Esophagus (tissue), 2 donors: Measurements from ENCODE around the gene CAPS2. TPM values are rescaled to one million over a fixed set of nuclear protein-coding genes. Genes with fewer than 3 reads are reported as not detected.
"Not testable (repeated sequence)": the region's sequence is repeated elsewhere in the genome, so short reads cannot be mapped to it uniquely, and the experiment has no call there.

Experiments
- H3K27ac ChIP-seq, 2 donors: one replicate each; pipeline ENCODE4 v1.5.1; 2013; ENCODE audit warnings: low read depth in 2 of 2, mild to moderate bottlenecking in 2 of 2, inconsistent platforms in 1 of 2, low read length in 1 of 2, moderate library complexity in 1 of 2
- H3K27me3 ChIP-seq, 2 donors: one replicate each; pipeline ENCODE4 v1.6.1; 2013; ENCODE audit warnings: low read length in 2 of 2, control low read depth in 1 of 2, mild to moderate bottlenecking in 1 of 2; ENCODE audit not compliant: insufficient read depth in 2 of 2, control insufficient read depth in 1 of 2
- H3K36me3 ChIP-seq, 2 donors: one replicate each; pipeline ENCODE4 v1.6.1; 2013; ENCODE audit warnings: low read length in 1 of 2; ENCODE audit not compliant: control insufficient read depth in 2 of 2, insufficient read depth in 2 of 2
- H3K4me1 ChIP-seq, 2 donors: one replicate each; pipeline ENCODE4 v1.6.1; 2013; ENCODE audit warnings: low read length in 1 of 2; ENCODE audit not compliant: control insufficient read depth in 2 of 2, insufficient read depth in 2 of 2
- H3K4me3 ChIP-seq, 2 donors: one replicate each; pipeline ENCODE4 v1.5.1; 2013; ENCODE audit warnings: low read length in 2 of 2, mild to moderate bottlenecking in 2 of 2, low read depth in 1 of 2, moderate library complexity in 1 of 2
- H3K9me3 ChIP-seq, 2 donors: one replicate each; pipeline ENCODE4 v1.6.1; 2013; ENCODE audit warnings: mild to moderate bottlenecking in 2 of 2, low read depth in 1 of 2, low read length in 1 of 2, moderate library complexity in 1 of 2; ENCODE audit not compliant: control insufficient read depth in 2 of 2, insufficient read depth in 1 of 2
- WGBS, 2 donors: extraction: QIAGEN DNeasy Blood & Tissue Kit; methylation state at CpG; one replicate each; pipeline ENCODE4 v1.1.7; 2013; 5-methylcytosine and 5-hydroxymethylcytosine counted together
- polyA plus RNA-seq, 2 donors: library from polyadenylated mRNA; stranded (reverse); fragments of 200-250 nt; gene quantifications; one replicate each; pipeline ENCODE4 v1.2.3, GENCODE V29; 2013
- donor health status: healthy with polysubstance abuse.
- donor health status: Bipolar disorder and iron deficiency.

Gene CAPS2
- polyA plus RNA-seq, 2 donors = 1.6 to 2.1 TPM

DNA sequence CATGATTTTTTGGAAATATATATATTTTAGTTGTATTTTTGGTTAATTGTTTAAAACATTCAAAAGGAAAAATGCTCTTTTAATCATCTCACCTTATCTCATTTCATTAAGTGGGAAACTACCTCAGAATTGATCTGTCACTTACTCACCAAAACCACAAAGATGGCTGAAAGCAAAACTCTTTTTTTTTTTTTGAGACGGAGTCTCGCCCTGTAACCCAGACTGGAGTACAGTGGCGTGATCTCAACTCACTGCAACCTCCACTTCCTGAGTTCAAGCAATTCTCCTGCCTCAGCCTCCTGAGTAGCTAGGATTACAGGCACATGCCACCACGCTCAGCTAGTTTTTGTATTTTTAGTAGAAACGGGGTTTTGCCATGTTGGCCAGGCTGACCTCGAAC, 16.1 kb upstream of the CAPS2 start:
- 79 to 90% methylated on average over 6 of the region's 6 CpGs for WGBS, 2 donors
- not testable (repeated sequence) for H3K4me1 ChIP-seq, H3K9me3 ChIP-seq, H3K4me3 ChIP-seq, H3K36me3 ChIP-seq, H3K27ac ChIP-seq, H3K27me3 ChIP-seq

DNA sequence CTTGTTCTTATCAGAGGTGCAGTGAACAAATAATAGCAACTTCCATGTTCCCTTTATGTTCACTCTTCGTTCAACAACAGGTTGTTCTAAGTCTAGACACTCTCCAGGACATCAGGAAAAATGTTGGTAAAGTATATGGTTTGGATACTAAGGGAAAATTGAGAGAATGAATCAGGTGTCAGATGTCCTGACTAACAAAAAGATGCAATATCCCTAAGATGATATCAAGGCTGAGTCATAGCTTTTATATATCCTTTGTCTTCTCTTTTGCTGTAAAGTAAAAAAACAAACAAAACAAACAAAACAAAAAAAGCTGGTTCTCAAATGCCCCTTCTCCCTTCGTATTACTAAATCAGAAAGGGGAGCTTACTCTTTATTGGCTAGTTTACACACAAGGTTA, 15.4 kb upstream of the CAPS2 start:
- no peaks in the 10 kb centered on the region for H3K36me3 ChIP-seq
- H3K9me3 ChIP-seq = no peaks in the 10 kb centered on the region
- WGBS, 2 donors = 78 to 80% methylated on average over 2 of the region's 2 CpGs
- no peaks in the 10 kb centered on the region for H3K27me3 ChIP-seq
- H3K27ac ChIP-seq = no peak overlapping the region
- no peaks in the 10 kb centered on the region for H3K4me1 ChIP-seq
- no peak overlapping the region for H3K4me3 ChIP-seq

DNA sequence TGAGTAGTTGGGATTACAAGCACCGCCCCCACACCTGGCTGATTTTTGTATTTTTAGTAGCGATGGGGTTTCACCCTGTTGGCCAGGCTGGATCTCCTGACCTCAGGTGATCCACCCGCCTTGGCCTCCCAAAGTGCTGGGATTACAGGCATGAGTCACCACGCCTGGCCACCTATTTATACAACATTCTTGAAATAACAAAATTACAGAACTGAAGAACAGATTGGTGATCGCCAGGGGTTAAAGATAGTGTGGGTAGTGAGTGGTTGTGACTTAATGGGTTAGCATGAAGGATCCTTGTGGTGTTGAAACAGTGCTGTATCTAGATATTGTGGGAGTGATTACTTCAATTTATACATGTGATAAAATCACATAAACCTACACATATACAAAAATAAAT, 11.7 kb upstream of the CAPS2 start:
- no peak overlapping the region for H3K27ac ChIP-seq
- 92 to 94% methylated on average over 5 of the region's 5 CpGs for WGBS, 2 donors
- no peaks in the 10 kb centered on the region for H3K36me3 ChIP-seq
- no peak overlapping the region for H3K4me3 ChIP-seq
- no peaks in the 10 kb centered on the region for H3K4me1 ChIP-seq
- H3K9me3 ChIP-seq = no peaks in the 10 kb centered on the region
- H3K27me3 ChIP-seq = no peaks in the 10 kb centered on the region

DNA sequence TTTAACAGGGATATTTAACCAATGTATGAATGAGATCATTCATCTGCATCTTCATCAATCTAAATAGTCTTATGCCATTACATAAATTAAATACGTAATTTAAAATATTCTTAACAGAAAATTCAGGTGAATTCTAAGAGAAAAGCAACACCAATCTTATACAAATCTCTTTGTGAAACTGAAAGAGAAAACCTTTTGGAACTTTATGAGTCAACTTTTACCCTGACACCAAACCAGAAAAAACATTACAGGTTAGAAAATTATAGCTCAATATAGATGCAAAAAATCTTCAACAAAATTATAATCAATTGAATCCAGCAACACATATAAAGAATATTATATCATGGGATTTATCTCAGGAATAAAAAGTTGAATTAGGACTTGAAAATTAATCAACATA, 7.8 kb upstream of the CAPS2 start:
- H3K9me3 ChIP-seq = no peaks in the 10 kb centered on the region
- peaks cover 0 to 1% of the 10 kb centered on the region in 2 donors for H3K4me1 ChIP-seq
- no peaks in the 10 kb centered on the region for H3K27me3 ChIP-seq
- H3K4me3 ChIP-seq = no peak overlapping the region
- no peak overlapping the region for H3K27ac ChIP-seq
- WGBS, 2 donors = 73 to 84% methylated on average over 1 of the region's 1 CpG
- no peaks in the 10 kb centered on the region for H3K36me3 ChIP-seq

DNA sequence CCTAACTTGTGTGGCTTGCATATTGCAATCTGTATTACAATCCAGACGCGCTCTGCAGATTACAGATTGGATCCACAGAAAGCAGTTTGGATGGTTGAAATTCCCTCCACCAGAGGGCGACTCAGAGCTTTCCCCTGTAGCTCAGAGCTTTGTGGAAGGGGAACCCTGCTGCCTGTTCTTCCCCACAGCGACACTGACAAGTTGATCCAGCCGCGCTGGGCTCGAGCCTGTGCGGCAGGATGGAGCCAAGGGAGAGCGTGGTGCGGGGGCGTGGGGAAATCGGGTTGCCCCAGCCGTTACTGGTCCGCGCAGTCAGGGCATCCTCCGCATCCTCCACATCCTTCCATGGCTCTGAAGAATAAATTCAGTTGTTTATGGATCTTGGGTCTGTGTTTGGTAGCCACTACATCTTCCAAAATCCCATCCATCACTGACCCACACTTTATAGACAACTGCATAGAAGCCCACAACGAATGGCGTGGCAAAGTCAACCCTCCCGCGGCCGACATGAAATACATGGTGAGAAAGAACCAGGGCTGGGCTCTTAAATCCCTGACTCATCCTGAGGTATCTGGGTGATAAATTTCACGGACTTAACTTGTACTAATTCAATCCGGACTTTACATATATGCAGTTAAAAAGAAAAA, 4.4 kb upstream of the CAPS2 start, which contains the start of gene GLIPR1L1:
Gene GLIPR1L1 (plus strand): TSS at position 287 of the 647 bp plus-strand sequence. CDS start 59 bp downstream, at position 346.
- H3K27ac ChIP-seq = no peak within 1 kb of the TSS
- peaks cover 0 to 1% of the 10 kb centered on the region in 2 donors for H3K4me1 ChIP-seq
- no peaks in the 10 kb centered on the region for H3K36me3 ChIP-seq
- 4 to 7% methylated on average over 23 of the region's 23 CpGs for WGBS, 2 donors
- H3K4me3 ChIP-seq = peak within 1 kb of the TSS; percentile 45 to 49
- no peaks in the 10 kb centered on the region for H3K9me3 ChIP-seq
- no peaks in the 10 kb centered on the region for H3K27me3 ChIP-seq

DNA sequence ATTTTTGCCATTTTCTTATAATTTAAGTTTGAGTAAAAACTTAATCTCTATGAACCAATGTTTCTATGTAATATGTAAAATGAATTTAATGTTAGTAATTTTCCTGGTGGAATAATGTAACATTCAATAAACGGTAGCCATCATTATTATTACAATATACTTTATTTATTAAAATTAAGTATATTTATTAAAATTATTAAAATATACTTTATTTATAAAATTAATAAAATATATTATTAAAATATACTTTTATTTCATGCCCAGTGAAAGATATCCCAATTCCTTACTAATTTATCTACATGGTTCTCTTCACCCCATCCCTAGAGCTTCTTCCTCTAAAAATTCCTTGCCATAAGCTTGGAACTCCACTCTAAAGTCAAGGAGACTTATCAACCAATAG, 2.5 kb downstream of the CAPS2 start:
- WGBS, 2 donors = 86 to 96% methylated on average over 1 of the region's 1 CpG
- no peak overlapping the region for H3K27ac ChIP-seq
- no peaks in the 10 kb centered on the region for H3K27me3 ChIP-seq
- H3K4me1 ChIP-seq = no peaks in the 10 kb centered on the region
- H3K9me3 ChIP-seq = no peaks in the 10 kb centered on the region
- H3K4me3 ChIP-seq = no peak overlapping the region
- H3K36me3 ChIP-seq = no peaks in the 10 kb centered on the region

DNA sequence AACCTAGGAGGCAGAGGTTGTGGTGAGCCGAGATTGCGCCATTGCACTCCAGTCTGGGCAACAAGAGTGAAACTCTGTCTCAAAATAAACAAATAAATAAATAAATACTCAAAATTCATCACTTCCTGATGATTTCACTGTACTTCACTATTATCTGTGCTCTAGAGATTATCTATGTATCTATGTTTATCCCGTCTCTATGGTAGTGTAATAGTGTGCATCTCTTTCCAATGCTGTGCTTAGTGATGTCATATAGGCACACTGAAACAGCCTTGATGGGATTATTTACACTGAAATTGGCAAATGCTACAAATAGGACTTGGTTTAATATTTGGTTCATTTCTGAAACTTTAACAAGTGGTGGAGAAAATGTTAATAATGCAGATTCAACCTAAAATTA, 6.5 kb downstream of the CAPS2 start:
- Histone ChIP-seq H3K4me1 (no peaks in the 10 kb centered on the region), H3K9me3 (no peaks in the 10 kb centered on the region), H3K36me3 (no peaks in the 10 kb centered on the region), H3K27ac (no peak overlapping the region), H3K27me3 (no peaks in the 10 kb centered on the region), H3K4me3 (no peak overlapping the region)
- 82 to 84% methylated on average over 3 of the region's 3 CpGs for WGBS, 2 donors

DNA sequence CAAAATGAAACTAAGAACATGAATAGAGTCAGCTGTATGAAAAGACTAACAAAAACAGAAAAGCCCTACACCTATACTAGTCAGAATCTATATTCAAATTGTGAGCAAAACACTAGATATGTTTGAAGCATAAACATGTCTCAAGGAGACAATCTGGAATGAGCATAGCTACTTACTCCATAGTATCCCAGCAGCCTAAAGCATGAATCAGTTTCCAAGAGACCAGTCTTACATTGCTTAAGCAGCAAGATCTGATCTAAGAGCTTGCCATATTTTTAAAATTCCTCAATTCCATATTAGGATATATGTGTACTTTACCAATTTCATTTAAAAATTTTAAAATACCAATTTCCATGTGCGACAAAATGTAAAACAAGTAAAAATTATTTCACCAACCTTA, 7.7 kb downstream of the CAPS2 start:
- Histone ChIP-seq H3K4me3 (no peak overlapping the region), H3K27me3 (no peaks in the 10 kb centered on the region), H3K27ac (no peak overlapping the region), H3K36me3 (no peaks in the 10 kb centered on the region), H3K9me3 (no peaks in the 10 kb centered on the region), H3K4me1 (no peaks in the 10 kb centered on the region)
- WGBS, 2 donors = 0 to 2% methylated on average over 1 of the region's 1 CpG

DNA sequence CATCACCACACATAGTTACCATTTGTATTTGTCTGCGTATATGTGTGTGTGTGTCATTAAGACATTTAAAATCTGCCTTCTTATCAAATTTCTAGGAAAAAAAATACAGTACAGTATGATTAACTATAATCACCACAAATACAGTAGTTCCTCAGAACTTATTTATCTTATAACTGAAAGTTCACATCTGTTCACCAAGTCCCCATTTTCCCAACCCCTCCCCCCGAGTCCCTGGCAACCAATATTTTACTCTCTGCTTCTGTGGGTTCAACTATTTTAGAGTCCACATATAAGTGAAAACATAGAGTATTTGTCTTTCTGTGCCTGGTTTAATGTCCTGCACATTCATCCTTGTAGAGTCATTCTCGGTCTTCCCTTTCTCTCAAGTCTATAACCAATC, 12.3 kb downstream of the CAPS2 start:
- Histone ChIP-seq H3K36me3 (no peaks in the 10 kb centered on the region), H3K27ac (no peak overlapping the region), H3K9me3 (no peaks in the 10 kb centered on the region), H3K4me1 (no peaks in the 10 kb centered on the region), H3K4me3 (no peak overlapping the region), H3K27me3 (no peaks in the 10 kb centered on the region)
- 79 to 85% methylated on average over 3 of the region's 3 CpGs for WGBS, 2 donors

DNA sequence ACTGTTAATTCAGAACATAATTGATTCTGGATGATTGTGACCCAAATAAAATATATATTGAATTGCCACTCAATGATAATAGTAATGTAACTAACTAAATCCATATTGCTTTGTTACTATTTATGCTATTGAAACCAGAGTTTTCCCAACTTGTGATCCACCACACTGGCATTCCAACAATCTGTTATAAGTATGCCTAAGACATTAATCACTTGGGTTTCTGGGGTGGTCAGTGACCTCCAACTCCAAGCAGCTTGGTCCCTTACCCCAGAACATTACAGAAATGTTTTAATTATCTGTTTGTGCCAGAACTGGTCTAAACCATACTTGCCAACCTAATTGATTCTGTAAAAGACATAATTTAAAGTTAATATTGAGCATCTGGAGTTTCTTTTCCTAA, 14.6 kb downstream of the CAPS2 start:
- Histone ChIP-seq H3K4me1 (no peaks in the 10 kb centered on the region), H3K4me3 (no peak overlapping the region), H3K27ac (no peak overlapping the region), H3K9me3 (no peaks in the 10 kb centered on the region), H3K36me3 (no peaks in the 10 kb centered on the region), H3K27me3 (no peaks in the 10 kb centered on the region)
